ENCODE measurements around the gene PIGC. TPM values are rescaled to one million over a fixed set of nuclear protein-coding genes. Genes with fewer than 3 reads are reported as not detected.

The PIGC gene
- total RNA-seq, 2 donors from 2014 or later, result 11.0 to 14.7 TPM

DNA sequence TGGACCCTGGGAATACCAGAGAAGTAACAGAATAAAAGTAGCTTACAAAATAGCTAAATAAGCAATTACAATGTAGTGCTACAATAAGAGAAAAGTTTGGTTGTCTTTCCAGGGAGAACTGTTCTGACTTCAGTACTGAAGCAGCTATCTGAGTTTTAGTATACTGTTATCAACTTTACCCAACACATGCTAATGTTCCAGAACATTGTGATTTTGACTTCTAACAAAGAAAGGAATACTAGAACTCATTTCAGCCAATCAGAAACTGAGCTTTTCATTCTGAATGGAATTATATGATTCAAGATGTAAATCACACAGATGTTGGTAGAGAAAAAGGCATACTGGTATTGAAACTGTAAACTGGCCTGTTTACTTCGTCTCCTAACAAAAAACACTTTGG lies 23.5 kb downstream of the PIGC start, which contains the start of gene C1orf105:
Gene C1orf105 (plus strand): TSS at position 301 of the 400 bp plus-strand sequence. CDS start 201 bp downstream, outside the sequence.
- Mint-ChIP-seq H3K36me3 (no peaks in the 10 kb centered on the region), H3K27ac (no peak within 1 kb of the TSS), H3K9me3 (no peaks in the 10 kb centered on the region)
- ATAC-seq (no peak), DNase-seq (ENCODE audit: low spot score in 2 of 2) (no peak)

DNA sequence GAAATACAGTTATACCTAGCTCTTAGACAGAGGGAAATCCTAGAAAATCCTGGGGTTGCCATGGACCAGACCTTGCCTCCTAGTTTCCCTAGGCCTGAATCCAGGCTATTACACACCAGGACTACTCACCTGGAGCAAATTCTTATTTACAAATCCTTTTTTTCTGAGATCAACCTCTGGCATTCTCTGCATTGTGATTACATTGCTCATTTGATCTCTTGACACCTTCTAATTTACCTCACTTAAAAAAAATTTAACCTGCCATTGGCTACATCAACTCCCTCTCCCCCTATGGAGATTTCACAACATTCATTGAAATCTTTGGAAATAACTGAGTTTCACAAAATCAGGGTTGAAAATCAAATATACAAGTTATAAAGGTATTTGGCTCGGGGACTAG lies 26.3 kb downstream of the PIGC start:
- H3K9me3 Mint-ChIP-seq, result no peaks in the 10 kb centered on the region
- ATAC-seq, result no peak
- H3K36me3 Mint-ChIP-seq, result no peaks in the 10 kb centered on the region
- no peak overlapping the region for H3K27ac Mint-ChIP-seq
- no peak for DNase-seq (ENCODE audit: low spot score in 2 of 2)

DNA sequence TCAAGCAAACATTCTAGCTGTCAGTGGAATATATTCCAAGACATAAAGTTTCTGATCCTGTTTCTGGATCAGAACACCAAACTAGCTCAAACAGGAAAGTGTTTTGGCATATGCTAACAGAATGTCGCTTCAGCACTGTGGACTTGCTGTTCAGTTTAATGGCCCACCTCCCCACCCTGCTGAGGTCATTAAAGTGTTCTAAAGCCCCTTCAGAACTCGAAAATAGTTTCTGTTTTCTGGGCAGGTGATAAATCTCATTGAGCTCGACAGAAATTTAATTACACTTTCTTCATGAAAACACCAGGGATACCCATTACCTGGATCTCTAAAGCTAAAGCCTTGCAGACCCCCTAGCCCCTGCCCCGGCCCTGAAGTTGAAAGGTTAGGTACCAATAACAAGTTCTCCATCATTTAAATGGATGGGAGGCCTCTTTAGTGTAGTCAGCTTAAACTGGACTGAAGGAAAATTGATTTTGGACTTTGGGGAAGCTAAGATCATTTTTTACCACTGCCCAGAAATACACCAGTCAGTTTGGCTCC lies 27.3 kb downstream of the PIGC start:
- no peak overlapping the region for H3K27ac Mint-ChIP-seq
- no peak for ATAC-seq
- H3K36me3 Mint-ChIP-seq, result no peaks in the 10 kb centered on the region
- no peak for DNase-seq (ENCODE audit: low spot score in 2 of 2)
- no peaks in the 10 kb centered on the region for H3K9me3 Mint-ChIP-seq

DNA sequence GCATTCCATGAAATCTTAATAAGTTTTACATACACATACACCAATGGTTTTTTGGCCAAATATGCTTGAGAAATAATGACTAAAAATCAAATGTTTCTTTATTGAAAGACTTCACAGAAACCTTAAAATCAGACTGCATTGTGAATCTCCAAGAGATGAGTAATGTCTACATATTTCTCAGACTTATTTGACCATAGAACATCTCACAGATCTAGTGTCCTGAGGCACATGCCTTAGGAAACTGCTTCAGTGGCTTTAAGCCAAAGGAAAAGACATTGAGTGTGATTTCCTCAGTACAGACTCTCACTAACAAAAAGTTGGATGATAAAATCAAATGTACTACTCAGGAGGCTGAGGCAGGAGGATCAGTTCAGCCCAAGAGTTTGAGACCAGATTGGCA lies 29.5 kb downstream of the PIGC start:
- ATAC-seq (no peak), DNase-seq (ENCODE audit: low spot score in 2 of 2) (no peak)
- Mint-ChIP-seq H3K27ac (no peak overlapping the region), H3K9me3 (no peaks in the 10 kb centered on the region), H3K36me3 (no peaks in the 10 kb centered on the region)

DNA sequence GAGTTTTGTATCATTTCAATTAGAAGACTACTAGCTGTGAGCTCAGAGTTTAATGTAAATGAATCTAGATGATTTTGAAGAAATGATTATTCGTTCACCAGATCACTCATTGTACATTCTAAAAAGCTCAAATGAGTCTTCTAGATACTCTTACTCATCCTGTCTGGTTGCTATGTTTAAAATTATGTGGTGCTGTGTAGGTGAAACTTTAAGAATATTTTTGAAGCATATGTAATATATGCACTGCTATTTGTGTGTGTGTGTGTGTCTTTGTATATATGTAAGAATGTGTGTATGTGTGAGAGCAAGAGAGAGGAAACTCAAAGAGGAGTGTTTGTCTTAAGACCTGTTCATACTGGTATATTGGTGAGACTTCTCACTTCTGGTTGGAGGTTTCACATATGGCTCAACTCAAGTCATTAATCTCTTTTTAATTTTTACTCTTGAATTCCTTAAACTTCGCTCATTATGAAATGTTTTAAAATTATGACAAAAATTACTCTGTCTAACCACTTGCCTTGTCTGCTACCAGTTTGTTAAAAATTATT lies 32.0 kb downstream of the PIGC start:
- ATAC-seq (peak; percentile 68 to 96), DNase-seq (ENCODE audit: low spot score in 2 of 2) (no peak)
- Mint-ChIP-seq H3K9me3 (no peaks in the 10 kb centered on the region), H3K36me3 (no peaks in the 10 kb centered on the region), H3K27ac (no peak overlapping the region)

DNA sequence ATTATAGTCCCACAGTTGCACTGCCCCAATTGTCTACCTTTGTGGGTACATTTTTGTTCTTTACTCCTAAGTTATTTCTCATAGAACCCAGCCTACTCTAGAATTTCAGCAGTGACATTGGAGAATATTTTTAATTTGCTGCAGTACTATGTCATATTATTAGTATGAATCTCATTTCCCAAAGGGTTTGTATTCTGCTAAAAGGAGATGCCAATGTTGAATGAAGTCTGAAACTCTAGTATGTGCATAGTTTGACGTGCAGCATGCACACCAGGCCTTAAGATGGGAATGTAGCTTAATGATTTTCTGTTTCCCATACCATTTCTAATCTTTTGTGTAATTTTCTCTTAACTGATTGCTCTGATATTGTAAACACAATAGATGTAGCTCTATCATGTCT lies 33.8 kb downstream of the PIGC start:
- Mint-ChIP-seq H3K27ac (no peak overlapping the region), H3K9me3 (no peaks in the 10 kb centered on the region), H3K36me3 (no peaks in the 10 kb centered on the region)
- no peak for ATAC-seq
- no peak for DNase-seq (ENCODE audit: low spot score in 2 of 2)

DNA sequence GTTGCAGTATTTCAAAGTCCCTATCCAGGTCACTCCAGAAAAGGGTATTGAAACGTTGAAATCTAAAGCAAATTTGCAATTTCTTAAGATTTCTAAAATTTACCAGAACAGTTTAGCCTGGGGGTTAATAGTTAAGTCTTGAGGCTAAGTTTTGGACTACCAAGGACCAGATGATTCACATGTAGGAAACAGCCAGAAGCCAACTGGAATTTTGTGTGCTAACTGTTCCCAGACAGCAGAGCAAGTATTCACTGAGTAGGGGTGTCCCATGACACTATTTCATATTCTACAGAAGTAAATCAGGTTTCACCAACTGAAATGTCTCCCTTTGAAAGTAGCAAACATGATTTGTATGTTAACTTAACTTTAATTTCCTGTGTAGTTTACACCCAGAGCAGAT lies 34.9 kb downstream of the PIGC start:
- ATAC-seq (no peak), DNase-seq (ENCODE audit: low spot score in 2 of 2) (no peak)
- no peaks in the 10 kb centered on the region for H3K36me3 Mint-ChIP-seq
- H3K27ac Mint-ChIP-seq, result no peak overlapping the region
- H3K9me3 Mint-ChIP-seq, result no peaks in the 10 kb centered on the region

DNA sequence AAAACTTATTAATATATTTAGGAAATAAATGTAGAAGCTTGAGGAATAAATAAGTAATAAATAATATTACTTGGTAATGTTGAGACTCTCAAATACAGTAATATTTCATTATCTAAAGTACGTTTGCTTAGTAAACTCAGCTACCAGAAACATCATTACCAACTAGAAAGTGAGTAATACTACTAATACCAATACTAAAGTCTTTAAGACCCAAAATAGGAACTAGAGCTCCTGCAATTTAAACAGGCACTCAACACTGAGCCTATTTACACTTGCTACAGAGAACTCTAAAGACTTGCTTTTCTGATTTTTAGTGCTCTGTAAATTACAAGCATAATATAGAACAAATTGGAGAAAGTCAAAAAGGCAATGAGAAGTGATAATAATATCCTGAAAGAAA lies 36.9 kb downstream of the PIGC start:
- ATAC-seq, result no peak
- H3K27ac Mint-ChIP-seq, result no peak overlapping the region

DNA sequence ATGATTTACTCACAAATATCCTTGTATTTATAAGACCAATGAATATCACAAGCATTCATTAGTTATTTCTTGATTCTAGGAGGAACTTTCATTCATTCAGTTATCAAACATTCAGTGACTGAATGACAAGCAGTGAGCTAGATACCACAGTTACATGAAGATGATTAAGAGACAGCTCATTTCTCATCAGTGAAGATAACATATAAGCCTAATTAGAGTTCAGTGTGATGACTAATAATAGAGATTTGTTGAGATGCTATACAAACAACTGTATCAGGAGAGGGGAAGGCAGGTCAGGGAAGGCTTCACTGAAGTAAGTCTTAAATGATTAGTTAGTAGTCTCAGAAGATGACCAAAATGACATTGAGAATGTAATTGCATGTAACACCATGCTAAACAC lies 38.0 kb downstream of the PIGC start:
- Mint-ChIP-seq H3K9me3 (no peaks in the 10 kb centered on the region), H3K27ac (no peak overlapping the region), H3K36me3 (no peaks in the 10 kb centered on the region)
- DNase-seq (ENCODE audit: low spot score in 2 of 2) (no peak), ATAC-seq (peak in 1 of 2 donors; percentile 71)

More for the DNA sequence above, 36.9 kb downstream of the PIGC start:
- DNase-seq (ENCODE audit: low spot score in 2 of 2), result no peak
- Mint-ChIP-seq H3K9me3 (no peaks in the 10 kb centered on the region), H3K36me3 (no peaks in the 10 kb centered on the region)

DNA sequence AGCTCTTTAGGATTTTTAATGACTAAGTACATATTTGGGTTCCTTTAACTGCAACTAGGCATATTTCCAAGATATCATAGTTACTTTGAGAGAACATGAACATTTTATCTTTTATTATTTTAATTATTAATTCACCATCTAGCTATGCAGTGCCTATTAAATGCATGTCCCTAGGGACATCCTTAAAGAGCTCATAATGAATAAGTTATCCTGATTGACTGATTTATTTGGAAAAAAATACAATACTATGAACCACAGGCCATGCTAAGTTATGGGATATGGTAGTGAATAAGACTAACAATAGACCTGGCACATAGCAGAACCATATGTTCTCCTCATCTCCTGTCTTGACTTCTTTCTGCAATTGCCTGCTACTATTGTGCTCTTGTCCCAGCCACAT lies 39.7 kb downstream of the PIGC start:
- Mint-ChIP-seq H3K36me3 (no peaks in the 10 kb centered on the region), H3K9me3 (no peaks in the 10 kb centered on the region), H3K27ac (no peak overlapping the region)
- DNase-seq (ENCODE audit: low spot score in 2 of 2) (no peak), ATAC-seq (no peak)

DNA sequence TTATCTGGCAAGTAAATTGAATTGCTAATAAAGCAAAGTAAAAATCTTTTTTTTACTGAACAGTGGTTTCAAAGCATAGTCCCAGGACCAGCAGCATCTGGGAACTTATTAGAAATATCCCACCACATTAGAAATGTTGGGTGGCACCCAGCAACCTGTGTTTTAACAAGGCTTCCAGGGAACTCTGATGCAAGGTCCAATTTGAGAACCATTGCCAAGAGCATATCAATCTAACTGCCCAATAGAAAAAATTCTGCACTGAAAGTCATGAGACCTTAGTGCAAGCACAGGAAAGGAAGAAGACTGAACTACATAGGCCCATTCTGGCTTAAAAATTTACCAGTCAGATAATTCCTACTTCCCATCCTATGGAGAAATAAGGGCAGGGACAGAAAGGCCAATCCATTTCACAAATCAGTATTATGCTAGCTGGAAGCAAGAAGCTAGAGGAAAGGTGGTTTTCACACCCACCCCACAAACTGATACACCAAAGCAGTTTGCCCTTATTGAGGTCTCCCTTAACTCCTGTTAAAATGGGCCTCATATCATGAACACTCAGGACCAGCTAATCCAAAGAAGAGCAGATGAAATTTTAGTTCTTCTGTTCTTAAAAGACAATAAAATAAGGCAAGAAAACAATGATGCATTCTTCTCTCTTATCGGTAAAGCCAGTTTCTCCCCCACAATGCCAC lies 40.8 kb downstream of the PIGC start:
- Mint-ChIP-seq H3K27ac (no peak overlapping the region), H3K36me3 (no peaks in the 10 kb centered on the region), H3K9me3 (no peaks in the 10 kb centered on the region)
- no peak for DNase-seq (ENCODE audit: low spot score in 2 of 2)
- no peak for ATAC-seq

DNA sequence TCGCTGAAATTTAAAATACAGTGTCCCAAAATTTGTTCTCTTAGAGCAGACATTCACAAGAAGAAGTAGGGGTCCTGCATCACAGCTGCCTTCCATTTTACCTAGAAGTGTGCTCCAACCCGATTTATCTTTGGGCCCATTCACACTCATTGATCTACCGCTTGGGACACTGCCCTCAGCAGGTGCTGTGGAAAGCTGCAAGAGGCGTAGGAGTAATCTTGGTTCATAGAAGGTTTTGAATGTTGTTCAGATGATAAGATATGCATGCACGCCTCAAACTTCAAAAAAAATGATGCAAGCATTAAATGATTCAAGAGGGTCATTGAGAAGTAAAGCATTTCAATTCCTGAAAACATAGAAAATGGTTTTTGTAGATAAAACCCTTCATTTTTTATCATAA lies 42.0 kb downstream of the PIGC start:
- Mint-ChIP-seq H3K36me3 (no peaks in the 10 kb centered on the region), H3K27ac (no peak overlapping the region), H3K9me3 (no peaks in the 10 kb centered on the region)
- DNase-seq (ENCODE audit: low spot score in 2 of 2) (no peak), ATAC-seq (no peak)

DNA sequence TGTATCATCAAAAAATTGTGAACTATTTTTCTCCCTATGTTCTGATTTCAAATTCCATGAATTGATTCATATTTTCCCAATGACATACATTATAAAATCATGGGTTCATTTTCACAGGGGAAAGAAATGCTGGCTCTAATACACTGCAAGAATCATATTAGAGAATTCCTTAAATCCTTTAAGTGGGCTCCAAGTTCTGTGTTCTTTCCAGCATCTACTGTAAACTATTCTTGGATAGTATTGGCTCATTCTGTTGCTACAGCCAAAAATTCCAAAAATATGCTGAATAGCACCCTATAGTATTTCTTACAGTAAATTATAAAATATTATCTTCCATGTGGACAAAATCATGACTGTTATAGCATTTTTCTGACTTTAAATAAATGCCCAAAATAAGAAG lies 42.4 kb downstream of the PIGC start:
- no peak for DNase-seq (ENCODE audit: low spot score in 2 of 2)
- Mint-ChIP-seq H3K9me3 (no peaks in the 10 kb centered on the region), H3K36me3 (no peaks in the 10 kb centered on the region), H3K27ac (no peak overlapping the region)
- no peak for ATAC-seq

DNA sequence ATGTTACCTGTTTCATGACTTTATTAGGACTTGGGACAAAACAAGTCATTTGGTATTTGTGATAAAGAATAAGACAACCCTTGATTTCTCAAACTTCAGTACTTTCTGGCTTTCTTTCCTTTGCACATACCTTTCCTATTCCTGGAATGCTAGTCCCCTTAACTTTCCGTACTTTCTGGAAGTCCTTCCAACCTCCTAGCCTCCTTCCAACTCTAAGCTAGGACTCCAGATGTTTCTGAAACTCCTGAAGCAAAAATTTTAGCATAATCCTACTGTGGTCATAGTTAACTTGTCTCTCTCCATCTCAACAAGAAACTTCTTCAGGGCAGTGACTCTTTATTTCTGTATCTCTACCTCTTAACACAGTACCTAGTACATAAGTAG lies 43.2 kb downstream of the PIGC start:
- DNase-seq (ENCODE audit: low spot score in 2 of 2) (no peak), ATAC-seq (no peak)
- H3K36me3 Mint-ChIP-seq, result no peaks in the 10 kb centered on the region
- no peaks in the 10 kb centered on the region for H3K9me3 Mint-ChIP-seq
- peak overlapping the region in 1 of 2 donors; percentile 79 for H3K27ac Mint-ChIP-seq

DNA sequence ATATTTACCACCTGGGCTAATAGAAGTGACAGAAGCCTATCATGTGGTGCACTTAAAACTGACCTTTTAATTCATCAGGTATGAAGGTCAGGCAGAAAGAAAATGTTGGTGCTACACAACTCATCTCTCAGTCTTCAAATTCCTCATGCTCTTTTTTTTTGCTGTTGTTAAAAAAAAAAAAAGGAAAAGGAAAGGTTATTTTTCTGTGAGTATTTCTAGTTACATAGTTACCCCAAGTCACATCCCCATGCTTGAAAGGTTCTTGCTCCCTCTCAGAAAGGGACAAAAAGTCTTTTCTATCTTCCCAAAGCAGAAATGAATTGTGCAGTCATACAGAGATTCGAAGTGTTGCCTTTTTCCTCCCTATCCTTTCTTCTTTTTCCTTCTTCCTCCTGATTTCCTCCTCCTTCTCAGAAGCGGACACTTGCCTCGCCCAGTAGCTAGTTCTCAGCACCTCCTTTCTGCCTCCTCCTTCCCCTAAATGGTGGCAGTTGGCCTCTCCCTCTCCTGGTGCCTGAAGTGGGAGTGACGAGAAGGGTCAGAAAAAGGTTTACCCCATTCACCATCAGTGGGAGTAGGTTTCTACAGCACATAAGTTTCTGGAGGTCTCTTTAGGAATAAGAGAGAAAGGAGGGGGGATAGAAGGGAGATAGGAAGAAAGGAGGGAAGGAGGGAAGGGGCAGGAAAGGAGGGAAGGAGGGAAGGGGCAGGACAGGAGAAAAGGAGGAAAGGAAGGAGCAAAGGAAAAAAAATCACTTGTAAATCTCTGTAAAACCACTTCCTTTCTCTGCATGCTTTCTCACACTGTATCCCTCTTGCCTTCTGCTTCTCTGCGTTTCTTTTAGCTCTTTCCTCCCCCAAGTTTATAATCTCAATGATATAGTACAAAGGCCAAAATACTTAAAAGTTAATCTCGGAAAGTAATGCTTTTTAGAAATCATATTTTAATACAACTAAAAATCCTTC lies 43.8 kb downstream of the PIGC start:
- H3K36me3 Mint-ChIP-seq, result no peaks in the 10 kb centered on the region
- peak overlapping the region in 1 of 2 donors; percentile 79 for H3K27ac Mint-ChIP-seq
- no peak for ATAC-seq
- no peak for DNase-seq (ENCODE audit: low spot score in 2 of 2)
- no peaks in the 10 kb centered on the region for H3K9me3 Mint-ChIP-seq

DNA sequence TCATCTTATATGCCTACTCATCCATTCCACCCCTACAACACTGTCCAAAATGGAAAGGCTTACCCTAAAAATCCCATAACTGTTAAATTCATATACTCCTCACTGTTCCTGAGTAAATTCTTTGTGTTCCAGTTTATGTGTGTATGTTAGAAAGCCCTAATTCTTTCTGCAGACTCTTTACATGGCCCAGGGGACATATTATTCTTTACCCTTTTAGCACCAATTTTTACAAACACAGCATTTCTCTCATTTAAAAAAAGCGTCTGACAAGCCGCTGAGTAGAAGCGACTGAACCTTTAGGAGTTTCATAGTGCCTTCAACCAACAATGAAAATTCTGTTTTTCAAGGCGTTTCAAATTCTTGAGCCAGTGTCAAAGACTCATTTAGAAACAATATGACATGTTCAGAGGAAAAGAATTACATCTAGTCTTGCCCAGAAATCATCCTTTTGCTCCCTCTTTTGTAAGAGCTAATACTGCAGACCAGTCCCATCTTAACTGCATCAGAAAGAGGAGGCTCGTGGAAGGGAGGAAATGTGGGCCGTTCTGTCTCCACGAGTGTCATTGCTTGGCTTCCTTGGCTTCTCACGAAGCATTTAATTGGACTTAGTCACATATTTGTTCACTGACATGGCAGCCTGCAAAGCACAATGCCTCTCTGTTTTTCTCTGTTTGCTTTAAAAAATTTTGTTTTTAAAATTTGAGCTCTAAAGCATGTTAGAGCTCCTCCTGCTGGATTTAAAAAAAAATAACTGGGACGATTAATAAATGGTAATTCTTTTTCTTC lies 44.7 kb downstream of the PIGC start:
- H3K27ac Mint-ChIP-seq, result peak overlapping the region in 1 of 2 donors; percentile 79
- DNase-seq (ENCODE audit: low spot score in 2 of 2), result peak in 1 of 2 donors; percentile 20
- peak; percentile 39 to 54 for ATAC-seq
- H3K9me3 Mint-ChIP-seq, result no peaks in the 10 kb centered on the region
- H3K36me3 Mint-ChIP-seq, result no peaks in the 10 kb centered on the region
